Anterior cingulate cortex (tissue), 58 donors: ENCODE results near the gene POGZ.

Experiments
- DNase-seq, 58 donors: peaks; one replicate each; lab custom pipeline; 2025; lab: John Stamatoyannopoulos, UW

POGZ gene

GRCh38 chr1:151459331-151460046, at the start of gene POGZ:
Gene POGZ, minus strand, starts transcription at chr1:151459494. Its CDS starts 17,290 bp downstream, at chr1:151442204.
- DNase-seq, result peak; percentile 67 to 97 (median 92)

DNA sequence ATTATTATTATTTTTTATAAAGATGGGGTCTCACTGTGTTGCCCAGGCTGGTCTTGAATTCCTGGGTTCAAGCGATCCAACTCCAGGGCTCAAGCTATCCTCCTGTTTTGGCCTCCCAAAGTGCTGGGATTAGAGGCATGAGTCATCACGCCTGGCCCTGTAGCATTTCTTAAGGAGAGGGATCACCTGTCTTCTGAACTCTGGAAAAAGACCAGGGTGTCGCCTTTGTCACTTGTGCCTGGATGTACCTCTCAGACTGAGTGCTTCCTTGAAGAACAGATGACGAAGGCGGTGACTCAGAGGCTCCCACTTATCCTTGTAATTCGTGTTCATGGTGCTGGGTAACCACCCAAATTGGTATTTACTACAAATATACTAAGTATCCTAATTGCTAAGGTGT, 49.5 kb upstream of the POGZ start:
- DNase-seq, result no peak

DNA sequence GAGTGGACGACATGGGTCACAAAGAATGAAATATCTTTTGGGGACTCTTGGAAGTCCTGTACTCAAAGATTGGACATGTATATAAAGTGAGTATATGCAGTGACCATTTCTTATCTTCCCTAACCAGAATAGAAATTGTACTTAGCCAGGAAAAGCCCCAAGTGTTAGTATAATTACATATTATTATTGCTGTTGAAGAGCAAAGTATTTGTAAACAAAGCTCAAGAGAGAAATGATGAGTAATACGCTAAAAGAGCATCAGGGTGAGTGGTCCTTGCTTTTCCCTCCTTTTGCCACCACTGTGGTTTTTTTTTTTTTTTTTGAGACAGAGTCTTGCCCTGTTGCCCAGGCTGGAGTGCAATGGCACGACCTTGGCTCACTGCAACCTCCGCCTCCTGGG, 45.5 kb upstream of the POGZ start:
- no peak for DNase-seq

- no peak for DNase-seq
Observed at GRCh38 chr1:151504252-151504651, 45.0 kb upstream of the POGZ start.

DNA sequence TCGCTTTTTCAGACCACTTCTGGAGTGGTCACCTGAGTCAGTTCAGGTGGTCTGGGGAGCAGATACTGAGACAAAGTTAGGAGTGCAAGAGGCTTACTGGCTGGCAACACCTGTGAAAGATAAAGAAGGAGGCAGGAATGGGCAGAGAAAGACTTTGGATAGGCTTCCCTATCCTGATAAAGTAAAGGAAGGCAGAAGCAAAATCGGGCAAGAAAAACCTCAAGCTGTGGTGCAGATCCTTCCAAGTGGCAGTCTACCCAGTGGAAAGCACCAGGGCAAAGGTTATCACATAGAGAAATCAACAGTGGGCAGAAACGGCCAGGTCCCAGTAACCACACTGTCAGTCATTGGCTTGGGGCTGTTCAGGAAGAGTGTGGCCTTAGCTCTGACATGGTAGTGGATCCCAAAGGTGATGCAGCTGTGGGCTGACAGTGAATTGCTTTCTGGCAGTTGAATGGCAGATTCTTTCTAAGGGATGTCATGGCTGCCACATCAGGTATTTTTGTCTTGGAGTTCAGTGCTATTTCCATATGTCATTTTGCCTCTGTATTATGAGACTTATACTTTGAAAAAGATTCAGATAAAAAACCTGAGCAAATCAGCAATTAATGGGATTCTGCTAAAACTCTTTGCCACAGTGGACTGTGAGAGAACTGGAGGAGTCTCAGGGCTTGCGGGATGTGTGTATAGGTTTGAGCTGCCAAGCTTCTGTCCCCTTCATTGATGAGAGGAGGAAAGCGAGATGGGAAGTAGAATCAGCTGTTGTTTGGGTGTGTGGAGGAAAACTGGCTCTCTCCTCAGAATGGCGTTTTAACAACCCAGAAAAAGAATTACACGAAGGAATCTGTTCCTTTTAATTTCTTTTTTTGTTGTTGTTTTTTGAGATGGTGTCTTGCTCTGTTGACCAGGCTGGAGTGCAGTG, 43.8 kb upstream of the POGZ start:
- no peak for DNase-seq

GRCh38 chr1:151502035-151502700, 42.9 kb upstream of the POGZ start:
- DNase-seq, result no peak

DNA sequence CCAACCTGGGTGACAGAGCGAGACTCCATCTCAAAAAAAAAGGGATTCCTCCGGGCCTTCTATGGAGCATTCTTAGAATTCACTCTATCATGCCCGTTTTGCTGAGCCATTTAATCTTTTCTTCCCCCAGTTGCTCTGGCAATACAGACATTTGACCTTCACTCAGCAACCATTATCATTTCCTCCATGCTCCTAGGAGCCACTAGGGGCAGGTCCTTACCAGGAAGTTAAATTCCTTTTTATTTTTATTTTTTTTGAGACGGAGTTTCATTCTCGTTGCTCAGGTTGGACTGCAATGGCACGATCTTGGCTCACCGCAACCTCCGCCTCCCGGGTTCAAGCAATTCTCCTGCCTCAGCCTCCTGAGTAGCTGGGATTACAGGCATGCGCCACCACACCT, 42.2 kb upstream of the POGZ start:
- no peak for DNase-seq

DNA sequence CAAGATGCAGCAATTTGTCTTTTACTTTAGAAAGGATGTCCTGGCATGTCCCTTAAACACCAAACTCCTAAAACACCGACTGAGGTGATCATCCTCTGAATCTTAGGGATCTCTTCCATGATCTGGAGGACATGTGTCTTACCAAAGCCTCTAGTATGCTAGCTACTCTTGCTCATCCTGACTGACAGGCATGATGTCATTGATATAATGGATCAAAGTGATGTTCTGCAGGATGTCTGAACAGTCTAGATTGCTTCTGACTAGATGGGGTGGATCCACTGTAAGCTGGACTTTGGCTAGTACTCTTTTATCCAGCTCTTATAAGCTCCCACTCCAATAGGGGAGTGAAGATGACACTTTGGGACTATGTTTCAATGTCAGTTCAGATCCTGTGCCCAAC, 40.6 kb upstream of the POGZ start:
- DNase-seq, result no peak

DNA sequence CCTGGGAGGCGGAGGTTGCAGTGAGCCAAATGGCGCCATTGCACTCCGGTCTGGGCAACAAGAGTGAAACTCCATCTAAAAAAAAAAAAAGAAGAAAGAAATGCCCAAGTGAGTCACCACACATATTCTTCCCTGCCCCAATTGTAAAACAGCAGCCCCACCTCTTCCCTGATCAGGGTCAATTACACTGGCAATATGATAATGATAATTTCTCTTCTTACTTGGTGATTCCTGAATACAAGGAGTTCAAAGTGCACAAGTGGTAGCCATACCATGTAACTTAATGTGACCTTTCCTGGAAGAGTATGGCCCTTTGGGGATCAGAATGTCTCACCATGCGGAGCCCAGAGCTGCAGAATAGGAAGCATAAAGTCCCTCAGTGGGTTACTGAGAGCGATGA, 40.1 kb upstream of the POGZ start:
- no peak for DNase-seq

DNA sequence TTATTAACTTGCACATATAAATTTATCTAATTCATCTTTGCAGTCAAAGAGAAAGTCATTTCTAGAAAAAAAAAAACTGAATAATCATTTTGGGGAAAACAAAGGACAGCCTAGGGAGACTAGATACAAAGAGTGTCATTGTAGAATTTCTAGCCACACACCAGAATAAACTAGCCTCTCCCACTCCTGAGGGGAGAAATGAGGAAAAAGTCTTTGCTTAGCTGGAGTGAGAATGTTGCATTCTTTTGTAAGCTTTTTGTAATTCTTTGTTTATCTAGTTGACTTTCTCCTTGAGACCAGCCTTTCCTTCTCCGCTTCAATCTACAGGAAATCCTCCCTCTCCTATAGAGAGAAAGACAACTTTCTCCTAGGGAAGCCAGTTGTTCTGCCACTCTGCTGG, 36.0 kb upstream of the POGZ start:
- DNase-seq, result peak in 1 of 58 donors; percentile 43

DNA sequence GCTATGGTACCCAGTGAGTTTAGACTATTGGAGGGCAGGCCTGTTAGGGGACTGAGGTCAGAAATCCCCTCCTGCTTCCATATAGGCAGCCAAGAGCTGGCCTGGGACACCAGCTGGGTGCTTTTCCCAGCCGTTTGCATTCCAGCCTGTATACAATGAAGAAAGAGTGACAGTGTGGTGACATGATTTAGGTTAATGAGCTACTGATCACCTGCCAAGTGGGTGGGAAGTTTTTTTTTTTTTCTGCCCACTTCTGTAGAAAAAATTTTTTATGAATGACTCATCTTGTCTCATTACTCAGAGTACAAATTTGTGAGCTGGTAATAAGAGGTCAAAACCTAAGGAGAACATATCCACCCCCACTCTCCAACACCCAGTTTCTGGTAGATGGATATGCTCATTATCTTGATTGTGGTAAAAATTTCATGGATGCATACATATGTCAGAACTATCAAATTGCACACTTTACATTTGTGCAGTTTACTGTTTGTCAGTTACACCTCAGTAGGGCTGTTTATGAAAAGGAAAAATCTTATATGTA, 35.5 kb upstream of the POGZ start:
- peak in 8 of 58 donors; percentile 7 to 58 (median 19) for DNase-seq

- DNase-seq, result no peak
Observed at GRCh38 chr1:151493042-151493441, 33.7 kb upstream of the POGZ start.

DNA sequence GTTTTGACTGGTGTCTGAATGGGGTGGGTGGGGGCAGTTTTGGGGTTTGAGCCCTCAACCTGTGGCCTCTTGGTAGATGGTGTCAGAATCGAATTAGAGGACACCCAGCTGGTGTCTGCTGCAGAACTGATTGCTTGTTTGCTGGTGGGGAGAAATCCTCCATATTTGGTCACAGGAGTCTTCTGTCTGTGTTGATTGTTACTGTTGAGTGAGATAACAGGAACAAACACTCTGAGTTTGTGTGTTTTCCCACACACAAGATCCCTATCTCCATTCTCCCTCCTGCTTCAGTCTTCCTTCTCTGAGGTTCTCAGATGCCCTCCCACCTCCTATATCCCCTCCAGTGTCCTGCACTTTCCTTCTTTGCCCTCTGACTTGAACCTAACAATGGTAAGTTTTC, 32.8 kb upstream of the POGZ start:
- DNase-seq, result no peak

DNA sequence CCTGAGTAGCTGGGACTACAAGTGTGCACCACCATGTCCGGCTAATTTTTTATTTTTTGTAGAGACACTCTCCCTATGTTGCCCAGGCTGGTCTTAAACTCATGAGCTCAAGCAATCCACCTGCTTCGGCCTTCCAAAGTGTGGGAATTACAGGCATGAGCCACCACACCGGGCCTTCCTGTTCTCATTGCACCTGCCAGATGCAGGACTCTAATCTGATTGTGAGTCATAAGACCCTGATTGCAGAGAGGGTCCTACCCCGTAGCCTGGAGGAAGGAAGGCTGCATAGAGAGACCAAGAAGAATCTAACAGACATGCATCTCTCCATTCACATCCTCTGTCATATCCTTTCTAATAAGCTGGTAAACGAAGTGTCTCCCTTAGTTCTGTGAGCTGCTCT, 32.3 kb upstream of the POGZ start:
- DNase-seq, result no peak

DNA sequence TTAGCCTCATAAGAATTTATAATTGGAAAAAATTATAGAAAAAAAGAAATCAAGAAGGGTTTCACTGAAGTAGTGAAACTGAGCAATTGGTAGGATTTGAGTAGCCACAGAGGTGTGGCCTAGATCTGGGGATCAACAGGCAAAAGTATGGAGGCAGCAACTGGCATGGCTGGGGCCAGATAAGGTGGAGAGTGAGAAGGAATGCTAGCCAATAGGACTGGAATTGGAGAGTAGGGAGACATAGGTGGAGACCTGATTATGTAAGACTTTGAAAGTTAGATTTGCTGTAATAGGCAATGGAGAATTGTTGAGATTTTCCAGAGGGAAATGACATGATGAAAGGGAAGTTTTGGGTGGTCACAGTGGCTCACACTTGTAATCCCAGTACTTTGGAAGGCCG, 27.3 kb upstream of the POGZ start:
- DNase-seq, result no peak

GRCh38 chr1:151485685-151486255, 26.5 kb upstream of the POGZ start:
- DNase-seq, result no peak

DNA sequence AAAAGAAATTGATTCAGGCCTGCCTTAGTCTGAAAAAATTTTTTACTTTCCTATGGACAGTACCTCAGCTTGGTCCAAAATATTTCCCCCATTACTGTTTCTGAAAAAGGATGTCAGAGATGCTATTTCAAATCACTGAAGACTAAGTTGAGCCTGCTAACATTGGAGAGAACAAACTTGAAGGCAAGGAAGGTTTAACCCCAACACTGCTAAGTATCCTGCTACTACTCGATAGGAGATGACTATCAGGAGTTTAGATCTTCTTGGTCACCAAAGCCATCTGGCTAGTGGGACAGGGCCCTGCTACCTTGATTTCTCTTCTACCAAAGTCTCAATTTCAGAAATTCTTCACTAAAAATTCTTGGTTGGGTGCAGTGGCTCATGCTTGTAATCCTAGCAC, 22.7 kb upstream of the POGZ start:
- no peak for DNase-seq

DNA sequence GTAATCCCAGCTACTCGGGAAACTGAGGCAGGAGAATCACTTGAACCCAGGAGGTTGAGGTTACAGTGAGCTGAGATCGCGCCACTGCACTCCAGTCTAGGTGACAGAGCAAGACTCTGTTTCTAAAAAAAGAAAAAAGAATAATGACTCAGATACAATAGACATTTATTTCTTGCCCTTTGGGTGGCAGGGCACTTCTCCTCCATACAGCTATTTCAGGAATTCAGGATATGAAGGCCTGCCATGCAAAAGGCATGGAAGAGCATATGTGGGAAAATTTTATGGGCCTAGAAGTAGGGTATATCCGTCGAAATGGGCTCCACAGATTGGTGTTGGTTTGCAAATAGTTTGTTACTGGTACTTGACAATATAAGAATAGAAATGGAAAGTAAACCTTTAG, 20.2 kb upstream of the POGZ start:
- DNase-seq, result no peak

DNA sequence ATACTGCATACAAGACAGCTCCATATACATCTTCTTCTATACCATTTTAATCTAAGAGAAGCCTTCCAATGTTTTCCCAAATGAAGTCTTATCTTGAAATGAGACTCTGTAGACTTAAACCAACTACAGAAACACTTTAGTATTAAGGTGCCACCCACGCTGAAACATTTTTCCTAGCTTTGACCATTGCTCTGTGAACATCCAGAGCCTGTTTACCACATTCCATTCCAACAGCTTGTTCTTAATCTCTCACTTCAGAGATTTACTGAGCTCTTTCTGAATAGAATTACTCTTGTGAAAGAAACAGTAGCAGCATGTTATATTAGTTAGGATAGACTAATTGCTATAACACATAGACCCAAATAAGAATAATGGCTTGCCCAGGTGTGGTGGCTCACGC, 19.6 kb upstream of the POGZ start:
- DNase-seq, result no peak

DNA sequence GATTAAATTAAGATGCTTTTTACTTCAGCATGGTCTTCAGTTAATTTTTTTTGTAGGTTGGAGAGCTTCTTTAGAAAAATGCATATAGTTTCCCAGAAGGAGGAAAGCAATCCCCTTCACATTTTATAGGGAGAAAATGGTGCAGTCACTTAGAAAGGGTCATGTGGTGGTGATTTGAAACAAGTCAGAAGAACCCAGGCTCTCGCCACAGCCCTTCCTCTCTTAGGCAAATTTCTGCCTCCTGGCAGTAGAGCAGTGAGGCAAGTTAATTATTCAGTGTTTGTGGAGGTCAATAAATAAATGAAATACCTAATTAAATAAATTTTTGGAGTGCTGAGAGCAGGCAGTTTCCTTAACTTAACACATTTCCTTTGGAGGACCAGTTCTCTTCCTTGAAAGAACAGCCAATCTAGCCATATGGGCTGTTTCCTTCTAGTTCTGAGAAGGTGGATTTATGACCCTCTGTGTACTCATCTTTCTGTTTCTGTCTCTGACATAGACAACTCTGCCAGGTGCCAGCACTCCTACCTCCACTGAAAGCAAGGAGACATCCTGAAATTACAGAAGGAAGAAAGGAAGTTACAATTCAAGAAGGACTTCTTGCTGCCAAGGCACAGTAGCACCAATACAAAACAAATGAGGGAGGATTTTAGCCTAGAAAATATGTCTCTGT, 19.0 kb upstream of the POGZ start:
- no peak for DNase-seq
